ENCODE data around the gene MAP4K1. TPM values are rescaled to one million over a fixed set of nuclear protein-coding genes. Genes with fewer than 3 reads are reported as not detected.

MAP4K1 gene
- total RNA-seq, 2 donors from 2014 or later: 2.0 to 2.9 TPM

- DNase-seq (peak; percentile 59 to 82 (median 78)), ATAC-seq (peak; percentile 47)
- Histone ChIP-seq H3K4me1 (peaks cover 100% of the 10 kb centered on the region), H3K36me3 (replicated peaks in 1 of 2; ENCODE audit: insufficient read depth in 1 of 2, low read depth in 2 of 2) (no peaks in the 10 kb centered on the region), H3K27me3 (no peaks in the 10 kb centered on the region), H3K27ac (peak overlapping the region; percentile 75 to 98 (median 94)), H3K4me3 (no peak overlapping the region), H3K9me3 (no peaks in the 10 kb centered on the region)
- TF ChIP-seq POLR2A (IDR thresholded peaks at IDR 0.05): peak in 2 of 3 donors; percentile 48 to 52
- TF ChIP-seq CTCF (IDR thresholded peaks at IDR 0.05): no peak
- intact Hi-C loops (cut with DNase I): no loop called here
- WGBS, 2 donors: 0 to 5% methylated on average over 1 of the region's 1 CpG
These were observed 44.2 kb upstream of the MAP4K1 start for GRCh38 chr19:38661996-38662395.

GRCh38 chr19:38661136-38661535 is 43.4 kb upstream of the MAP4K1 start:
- intact Hi-C loops (cut with DNase I): no loop called here
- no peaks in the 10 kb centered on the region for H3K36me3 ChIP-seq (replicated peaks in 1 of 2; ENCODE audit: insufficient read depth in 1 of 2, low read depth in 2 of 2)
- no peak overlapping the region for H3K4me3 ChIP-seq
- DNase-seq (no peak), ATAC-seq (no peak)
- peaks cover 100% of the 10 kb centered on the region for H3K4me1 ChIP-seq
- TF ChIP-seq POLR2A (IDR thresholded peaks at IDR 0.05): no peak
- no peak for TF ChIP-seq CTCF (IDR thresholded peaks at IDR 0.05)
- H3K9me3 ChIP-seq: no peaks in the 10 kb centered on the region
- peak overlapping the region; percentile 50 to 98 (median 94) for H3K27ac ChIP-seq
- H3K27me3 ChIP-seq: no peaks in the 10 kb centered on the region
- 34 to 56% methylated on average over 7 of the region's 7 CpGs for WGBS, 2 donors

- intact Hi-C loops (cut with DNase I): no loop called here
- H3K27ac ChIP-seq: peak overlapping the region; percentile 50 to 98 (median 94)
- TF ChIP-seq CTCF (IDR thresholded peaks at IDR 0.05): no peak
- TF ChIP-seq POLR2A (IDR thresholded peaks at IDR 0.05): no peak
- H3K27me3 ChIP-seq: no peaks in the 10 kb centered on the region
- H3K4me3 ChIP-seq: no peak overlapping the region
- no peaks in the 10 kb centered on the region for H3K9me3 ChIP-seq
- no peaks in the 10 kb centered on the region for H3K36me3 ChIP-seq (replicated peaks in 1 of 2; ENCODE audit: insufficient read depth in 1 of 2, low read depth in 2 of 2)
- H3K4me1 ChIP-seq: peaks cover 100% of the 10 kb centered on the region
- DNase-seq (no peak), ATAC-seq (no peak)
- 84 to 90% methylated on average over 9 of the region's 9 CpGs for WGBS, 2 donors
These were observed 43.0 kb upstream of the MAP4K1 start for GRCh38 chr19:38660724-38661123.

- Histone ChIP-seq H3K4me1 (peaks cover 100% of the 10 kb centered on the region), H3K36me3 (replicated peaks in 1 of 2; ENCODE audit: insufficient read depth in 1 of 2, low read depth in 2 of 2) (no peaks in the 10 kb centered on the region), H3K27me3 (no peaks in the 10 kb centered on the region), H3K27ac (peak overlapping the region; percentile 87 to 98 (median 94)), H3K9me3 (no peaks in the 10 kb centered on the region), H3K4me3 (no peak overlapping the region)
- peak; percentile 88 for ATAC-seq
- 21% methylated on average over 14 of the region's 15 CpGs for WGBS, 2 donors
- TF ChIP-seq POLR2A (IDR thresholded peaks at IDR 0.05) (peak in 2 of 3 donors; percentile 33 to 36), CTCF (IDR thresholded peaks at IDR 0.05) (peak in 1 of 7 experiments; percentile 1)
- intact Hi-C loops (cut with DNase I): no loop called here
- DNase-seq: peak; percentile 67 to 91 (median 82)
These were observed 40.9 kb upstream of the MAP4K1 start for GRCh38 chr19:38658462-38659306.

All from body of pancreas (tissue), 4 donors.